H1 (cell line): ENCODE measurements around the gene CHST8. TPM values are rescaled to one million over a fixed set of nuclear protein-coding genes. Genes with fewer than 3 reads are reported as not detected.

Experiments used
- CTCF ChIA-PET: fragments of 300-600 bp; sonication (Branson Sonifier 250); formaldehyde crosslinking; loops from one replicate; lab custom pipeline; 2021; ENCODE audit not compliant: partially characterized antibody; lab: Charles Lee
- POLR2A ChIA-PET: fragments of 300-600 bp; sonication (Branson Sonifier 250); formaldehyde crosslinking; loops from one replicate; lab custom pipeline; 2021; ENCODE audit warnings: inconsistent platforms; ENCODE audit not compliant: partially characterized antibody; lab: Charles Lee
- DNase-seq, 2 experiments: peaks; one replicate each; pipeline versions ENCODE4 v3.0.0 to v3.0.0-alpha.2; 2010 to 2022; ENCODE audit warnings: low spot score in 2 of 2, low read depth in 1 of 2, mixed read lengths in 1 of 2
- FAIRE-seq: peaks from 2 replicates; lab custom pipeline; 2011; peaks lifted over from hg19 to GRCh38; lab: Jason Lieb, UNC
- H2AFZ ChIP-seq: 2 replicates; pipeline ENCODE4 v1.8.1; 2012; ENCODE audit warnings: low read length, inconsistent platforms
- H2AK5ac ChIP-seq: 2 replicates; pipeline ENCODE4 v1.6.1; 2013; ENCODE audit warnings: low read depth, low read length
- H2BK120ac ChIP-seq: replicated peaks from 2 replicates; pipeline ENCODE3; 2013; ENCODE audit warnings: low read depth, low read length, inconsistent platforms
- H2BK12ac ChIP-seq: 2 replicates; pipeline ENCODE4 v1.6.1; 2013; ENCODE audit warnings: low read depth, low read length
- H2BK15ac ChIP-seq: 2 replicates; pipeline ENCODE4 v1.6.1; 2013; ENCODE audit warnings: low read length
- H2BK20ac ChIP-seq: 2 replicates; pipeline ENCODE4 v1.6.1; 2013; ENCODE audit warnings: low read length
- H2BK5ac ChIP-seq: 2 replicates; pipeline ENCODE4 v1.6.1; 2013; ENCODE audit warnings: low read depth, low read length
- H3K14ac ChIP-seq: 2 replicates; pipeline ENCODE4 v1.6.1; 2013; ENCODE audit warnings: inconsistent platforms; ENCODE audit not compliant: insufficient read length
- H3K18ac ChIP-seq: 2 replicates; pipeline ENCODE4 v1.6.1; 2013; ENCODE audit warnings: low read length; ENCODE audit errors: extremely low read depth
- H3K23ac ChIP-seq: 2 replicates; pipeline ENCODE4 v1.6.1; 2013; ENCODE audit warnings: inconsistent platforms; ENCODE audit not compliant: insufficient read length
- H3K23me2 ChIP-seq: 2 replicates; pipeline ENCODE4 v1.6.1; 2013; ENCODE audit warnings: low read depth, low read length
- H3K27ac ChIP-seq: 2 replicates; pipeline ENCODE4 v1.6.1; 2011; ENCODE audit warnings: low read depth, low read length, inconsistent platforms
- H3K27me3 ChIP-seq, 4 experiments: replicated peaks in 1 of 4; 1 replicate in 1 of 4; 2 replicates in 3 of 4; pipeline versions ENCODE4 v1.6.1 to v1.8.1; 2011 to 2013; ENCODE audit warnings: low read length in 3 of 4, mild to moderate bottlenecking in 3 of 4, inconsistent platforms in 2 of 4, mixed read lengths in 2 of 4, moderate library complexity in 1 of 4; ENCODE audit not compliant: control insufficient read depth in 3 of 4, insufficient read depth in 3 of 4; ENCODE audit errors: extremely low read depth in 1 of 4
- H3K36me3 ChIP-seq, 4 experiments: 2 replicates each; pipeline versions ENCODE4 v1.6.1 to v1.8.1; 2011 to 2013; ENCODE audit warnings: mild to moderate bottlenecking in 4 of 4, low read length in 3 of 4, moderate library complexity in 2 of 4, control low read depth in 1 of 4, inconsistent platforms in 1 of 4; ENCODE audit not compliant: insufficient read depth in 4 of 4, control insufficient read depth in 2 of 4
- H3K4ac ChIP-seq: replicated peaks from 2 replicates; pipeline ENCODE3; 2013; ENCODE audit warnings: low read length, low read depth, mixed read lengths, inconsistent platforms; ENCODE audit not compliant: insufficient read length
- H3K4me1 ChIP-seq, 4 experiments: replicated peaks in 1 of 4; 1 replicate in 1 of 4; 2 replicates in 3 of 4; pipeline versions ENCODE4 v1.6.1 to v1.8.1; 2011 to 2013; ENCODE audit warnings: low read length in 3 of 4, inconsistent platforms in 2 of 4, mixed read lengths in 1 of 4; ENCODE audit not compliant: insufficient read depth in 4 of 4, control insufficient read depth in 3 of 4
- H3K4me2 ChIP-seq, 2 experiments: 2 replicates each; pipeline versions ENCODE4 v1.6.1 to v1.8.1; 2011 to 2013; ENCODE audit warnings: low read depth in 2 of 2, low read length in 2 of 2, control low read depth in 1 of 2, inconsistent platforms in 1 of 2, mild to moderate bottlenecking in 1 of 2; ENCODE audit not compliant: insufficient read depth in 1 of 2
- H3K4me3 ChIP-seq, 4 experiments: fragments of 200-600, 300-600 bp in 1 of 4; sonication (generic), shearing (Covaris generic), sonication (Bioruptor Twin) in 1 of 4; 2 replicates each; pipeline versions ENCODE4 v1.5.1 to v1.8.1; 2011 to 2016; ENCODE audit warnings: low read length in 4 of 4, low read depth in 3 of 4, control low read depth in 2 of 4, inconsistent platforms in 2 of 4, mild to moderate bottlenecking in 2 of 4, mixed read lengths in 1 of 4, moderate library complexity in 1 of 4; ENCODE audit not compliant: insufficient read depth in 2 of 4; ENCODE audit errors: extremely low read depth in 1 of 4
- H3K56ac ChIP-seq: replicated peaks from 2 replicates; pipeline ENCODE3; 2013; ENCODE audit warnings: low read depth, mild to moderate bottlenecking, mixed read lengths, low read length, inconsistent platforms; ENCODE audit not compliant: insufficient read length
- H3K79me1 ChIP-seq: 2 replicates; pipeline ENCODE4 v1.6.1; 2013; ENCODE audit warnings: low read depth, low read length, control low read depth
- H3K79me2 ChIP-seq, 2 experiments: 2 replicates each; pipeline versions ENCODE4 v1.6.1 to v1.8.1; 2012 to 2013; ENCODE audit warnings: low read length in 2 of 2, mild to moderate bottlenecking in 2 of 2, inconsistent platforms in 1 of 2; ENCODE audit not compliant: insufficient read depth in 2 of 2, control insufficient read depth in 1 of 2
- H3K9ac ChIP-seq, 4 experiments: replicated peaks in 1 of 4; 1 replicate in 1 of 4; 2 replicates in 3 of 4; pipeline versions ENCODE4 v1.6.1 to v1.8.1; 2011 to 2013; ENCODE audit warnings: low read depth in 3 of 4, low read length in 3 of 4, control low read depth in 2 of 4, mild to moderate bottlenecking in 2 of 4, moderate library complexity in 2 of 4, inconsistent platforms in 1 of 4; ENCODE audit errors: extremely low read depth in 1 of 4
- H3K9me3 ChIP-seq, 2 experiments: 2 replicates each; pipeline versions ENCODE4 v1.6.1 to v1.8.1; 2012 to 2013; ENCODE audit warnings: mild to moderate bottlenecking in 2 of 2, moderate library complexity in 2 of 2, control low read depth in 1 of 2, inconsistent platforms in 1 of 2, low read depth in 1 of 2, low read length in 1 of 2, mixed read lengths in 1 of 2; ENCODE audit not compliant: insufficient read depth in 2 of 2
- H4K20me1 ChIP-seq, 2 experiments: replicated peaks in 1 of 2; 2 replicates each; pipeline versions ENCODE3 to v1.8.1; 2011 to 2013; ENCODE audit warnings: inconsistent platforms in 2 of 2, low read length in 2 of 2, mild to moderate bottlenecking in 1 of 2; ENCODE audit not compliant: insufficient read depth in 2 of 2, control insufficient read depth in 1 of 2
- H4K5ac ChIP-seq: 2 replicates; pipeline ENCODE4 v1.6.1; 2013; ENCODE audit warnings: low read length, low read depth, mixed read lengths, inconsistent platforms; ENCODE audit not compliant: insufficient read length
- H4K8ac ChIP-seq: 2 replicates; pipeline ENCODE4 v1.8.0; 2013; ENCODE audit warnings: mild to moderate bottlenecking, moderate library complexity, low read length, inconsistent platforms; ENCODE audit not compliant: insufficient read depth; ENCODE audit errors: extremely low read depth
- H4K91ac ChIP-seq: replicated peaks from 2 replicates; pipeline ENCODE3; 2013; ENCODE audit warnings: low read length, mixed read lengths, inconsistent platforms; ENCODE audit not compliant: insufficient read length
- ASH2L ChIP-seq: fragments of 200-600, 300-600 bp; sonication (generic); IDR thresholded peaks from one replicate; pipeline ENCODE4 v1.7.1; 2017; ENCODE audit warnings: low read length
- CBX8 ChIP-seq: fragments of 300-800, 300-1000 bp; sonication (generic); IDR thresholded peaks from 2 replicates; pipeline ENCODE4 v1.7.1; 2016; ENCODE audit warnings: low read depth, low read length, borderline replicate concordance
- SUZ12 ChIP-seq: fragments of 200-600 bp; sonication (generic); IDR thresholded peaks from 2 replicates; pipeline ENCODE4 v1.6.1; 2012; ENCODE audit warnings: mild to moderate bottlenecking, inconsistent platforms, low read length, moderate library complexity, mixed read lengths
- WGBS, 2 experiments: shearing (Covaris generic) in 1 of 2; methylation state at CpG; one replicate each; pipeline versions ENCODE4 v1.1.6 to v1.1.7; 2013 to 2015; ENCODE audit warnings: low lambda C conversion rate in 2 of 2, mixed read lengths in 2 of 2, inconsistent platforms in 1 of 2, low coverage in 1 of 2, missing lambda C conversion rate in 1 of 2; ENCODE audit not compliant: insufficient replicate concordance in 2 of 2, insufficient coverage in 1 of 2, insufficient read length in 1 of 2; ENCODE audit errors: extremely low coverage in 1 of 2, missing lambda C conversion rate in 1 of 2; 5-methylcytosine and 5-hydroxymethylcytosine counted together
- polyA plus RNA-seq, 7 experiments: library from polyadenylated mRNA; depleted of rRNA in 3 of 7; stranded (reverse) in 5 of 7; unstranded in 2 of 7; fragments of >200 nt in 5 of 7; fragments of 200-250 nt in 2 of 7; gene quantifications; 1 replicate in 5 of 7; 2 replicates in 1 of 7; 4 replicates in 1 of 7; pipeline versions ENCODE4 v1.2.1 to v1.2.3, GENCODE V29; 2011 to 2013; ENCODE audit warnings: missing spikeins in 2 of 7, mixed read lengths in 2 of 7
- total RNA-seq: library from RNA; stranded (reverse); fragmentation: NEBNext Ultra II Directional; extraction: Animal tissue kit (Norgen Biotek cat#: 25700); gene quantifications from 2 replicates; pipeline ENCODE4 v1.2.1, GENCODE V29; 2021

Gene CHST8
- total and polyA plus RNA-seq, 2 of the 8 experiments (the other 6 are each of a cell fraction or from before 2014, with no cell fraction given), result 10.8 to 28.2 TPM

- H2BK15ac ChIP-seq, result no peak overlapping the region
- H3K18ac ChIP-seq, result no peak overlapping the region
- H3K9ac ChIP-seq, result no peak overlapping the region
- H4K20me1 ChIP-seq, result peaks cover 0 to 6% of the 10 kb centered on the region in 2 experiments
- DNase-seq (no peak), FAIRE-seq (no peak)
- ChIA-PET POLR2A (no interaction called here), CTCF (interaction anchor here (1.0 kb wide), 1 partner anchor 15 kb away, joined by 3 read pairs; no protein-coding TSS in a partner anchor)
- peaks cover 5% of the 10 kb centered on the region; the same call in 1 of the 2 replicates for H3K79me1 ChIP-seq
- no peak overlapping the region for H3K14ac ChIP-seq
- H2BK120ac ChIP-seq, result no peak overlapping the region
- no peaks in the 10 kb centered on the region for H3K27me3 ChIP-seq
- H2AFZ ChIP-seq, result no peak overlapping the region
- H4K8ac ChIP-seq, result no peak overlapping the region
- no peak overlapping the region for H2BK12ac ChIP-seq
- H3K56ac ChIP-seq, result no peak overlapping the region
- H2BK5ac ChIP-seq, result no peak overlapping the region
- no peak overlapping the region for H3K4ac ChIP-seq
- no peak overlapping the region for H3K23ac ChIP-seq
- no peaks in the 10 kb centered on the region for H3K36me3 ChIP-seq
- no peak overlapping the region for H3K4me2 ChIP-seq
- H3K23me2 ChIP-seq, result no peaks in the 10 kb centered on the region
- H2AK5ac ChIP-seq, result no peak overlapping the region
- no peaks in the 10 kb centered on the region for H3K4me1 ChIP-seq
- no peak overlapping the region for H3K4me3 ChIP-seq
- H3K9me3 ChIP-seq, result no peaks in the 10 kb centered on the region
- no peak overlapping the region for H3K27ac ChIP-seq
- H4K5ac ChIP-seq, result no peak overlapping the region
- peaks cover 0 to 3% of the 10 kb centered on the region in 2 experiments; a peak in 1 of 4 replicates for H3K79me2 ChIP-seq
- no peak overlapping the region for H4K91ac ChIP-seq
- WGBS, 2 experiments, result 88% methylated on average over 15 of the region's 15 CpGs; no CpG with 5 or more reads in 1 of the 2 experiments
- no peak overlapping the region for H2BK20ac ChIP-seq
- TF ChIP-seq CBX8, result no peak
- TF ChIP-seq ASH2L, result no peak
- TF ChIP-seq SUZ12, result no peak
These were observed 46.1 kb downstream of the CHST8 start for GRCh38 chr19:33667881-33668280.
